ENCODE data around the gene G2E3. TPM values are rescaled to one million over a fixed set of nuclear protein-coding genes. Genes with fewer than 3 reads are reported as not detected.
"Not testable (repeated sequence)": the region's sequence is repeated elsewhere in the genome, so short reads cannot be mapped to it uniquely, and the experiment has no call there.

Gene G2E3
- total RNA-seq, 1 experiment from 2014 or later: 16.8 TPM

GRCh38 chr14:30629432-30629831 lies 70.5 kb downstream of the G2E3 start:
- in situ Hi-C loops (cut with HindIII; ENCODE audit: low pct_unique_long_range_greater_than_20kb, low sequenced_read_pairs): not testable (repeated sequence)
- DNase-seq (ENCODE audit: low read depth): peak; percentile 43

- DNase-seq (ENCODE audit: low read depth): no peak
- in situ Hi-C loops (cut with HindIII; ENCODE audit: low pct_unique_long_range_greater_than_20kb, low sequenced_read_pairs): no loop called here
These were observed 71.3 kb downstream of the G2E3 start for GRCh38 chr14:30630248-30630647.

- in situ Hi-C loops (cut with HindIII; ENCODE audit: low pct_unique_long_range_greater_than_20kb, low sequenced_read_pairs): no loop called here
- no peak for DNase-seq (ENCODE audit: low read depth)
These were observed 73.8 kb downstream of the G2E3 start for GRCh38 chr14:30632730-30633129.

- DNase-seq (ENCODE audit: low read depth): no peak
- in situ Hi-C loops (cut with HindIII; ENCODE audit: low pct_unique_long_range_greater_than_20kb, low sequenced_read_pairs): no loop called here
These were observed 80.0 kb downstream of the G2E3 start for GRCh38 chr14:30638926-30639325.

GRCh38 chr14:30641207-30641606 lies 82.2 kb downstream of the G2E3 start:
- in situ Hi-C loops (cut with HindIII; ENCODE audit: low pct_unique_long_range_greater_than_20kb, low sequenced_read_pairs): no loop called here
- DNase-seq (ENCODE audit: low read depth): no peak

- DNase-seq (ENCODE audit: low read depth); in situ Hi-C loops (cut with HindIII; ENCODE audit: low pct_unique_long_range_greater_than_20kb, low sequenced_read_pairs): not testable (repeated sequence)
These were observed 85.5 kb downstream of the G2E3 start for GRCh38 chr14:30644462-30644861.

GRCh38 chr14:30645600-30645999 lies 86.6 kb downstream of the G2E3 start:
- DNase-seq (ENCODE audit: low read depth): no peak
- in situ Hi-C loops (cut with HindIII; ENCODE audit: low pct_unique_long_range_greater_than_20kb, low sequenced_read_pairs): no loop called here

GRCh38 chr14:30648471-30648870 lies 89.5 kb downstream of the G2E3 start:
- no peak for DNase-seq (ENCODE audit: low read depth)
- in situ Hi-C loops (cut with HindIII; ENCODE audit: low pct_unique_long_range_greater_than_20kb, low sequenced_read_pairs): no loop called here

- in situ Hi-C loops (cut with HindIII; ENCODE audit: low pct_unique_long_range_greater_than_20kb, low sequenced_read_pairs): no loop called here
- no peak for DNase-seq (ENCODE audit: low read depth)
These were observed 93.0 kb downstream of the G2E3 start for GRCh38 chr14:30651937-30652336.

- in situ Hi-C loops (cut with HindIII; ENCODE audit: low pct_unique_long_range_greater_than_20kb, low sequenced_read_pairs): no loop called here
- DNase-seq (ENCODE audit: low read depth): no peak
These were observed 96.2 kb downstream of the G2E3 start for GRCh38 chr14:30655124-30655523.

GRCh38 chr14:30655658-30656057 lies 96.7 kb downstream of the G2E3 start:
- in situ Hi-C loops (cut with HindIII; ENCODE audit: low pct_unique_long_range_greater_than_20kb, low sequenced_read_pairs): no loop called here
- DNase-seq (ENCODE audit: low read depth): no peak

- DNase-seq (ENCODE audit: low read depth): no peak
- in situ Hi-C loops (cut with HindIII; ENCODE audit: low pct_unique_long_range_greater_than_20kb, low sequenced_read_pairs): no loop called here
These were observed 97.3 kb downstream of the G2E3 start for GRCh38 chr14:30656190-30656632.

- in situ Hi-C loops (cut with HindIII; ENCODE audit: low pct_unique_long_range_greater_than_20kb, low sequenced_read_pairs): no loop called here
- DNase-seq (ENCODE audit: low read depth): no peak
These were observed 98.1 kb downstream of the G2E3 start for GRCh38 chr14:30657050-30657449.

- no peak for DNase-seq (ENCODE audit: low read depth)
- in situ Hi-C loops (cut with HindIII; ENCODE audit: low pct_unique_long_range_greater_than_20kb, low sequenced_read_pairs): no loop called here
These were observed 98.7 kb downstream of the G2E3 start for GRCh38 chr14:30657606-30658163.

- in situ Hi-C loops (cut with HindIII; ENCODE audit: low pct_unique_long_range_greater_than_20kb, low sequenced_read_pairs): no loop called here
- no peak for DNase-seq (ENCODE audit: low read depth)
These were observed 99.7 kb downstream of the G2E3 start for GRCh38 chr14:30658645-30659044.

- no peak for DNase-seq (ENCODE audit: low read depth)
- in situ Hi-C loops (cut with HindIII; ENCODE audit: low pct_unique_long_range_greater_than_20kb, low sequenced_read_pairs): no loop called here
These were observed 110.6 kb downstream of the G2E3 start for GRCh38 chr14:30669594-30669993.

Other genes starting within 250 kb of the G2E3 start
- 23.6 and 31.4 TPM in 2 replicates for gene SCFD1, start 63.2 kb downstream of the G2E3 start, total RNA-seq (2014; rRNA removed; shearing (Covaris generic); ENCODE audit: low replicate concordance)

All from Caki2 (cell line).